Measurements from ENCODE around the gene PIGQ. TPM values are rescaled to one million over a fixed set of nuclear protein-coding genes. Genes with fewer than 3 reads are reported as not detected.

The PIGQ gene
- polyA plus RNA-seq, 2 donors, result 22.8 to 40.1 TPM

DNA sequence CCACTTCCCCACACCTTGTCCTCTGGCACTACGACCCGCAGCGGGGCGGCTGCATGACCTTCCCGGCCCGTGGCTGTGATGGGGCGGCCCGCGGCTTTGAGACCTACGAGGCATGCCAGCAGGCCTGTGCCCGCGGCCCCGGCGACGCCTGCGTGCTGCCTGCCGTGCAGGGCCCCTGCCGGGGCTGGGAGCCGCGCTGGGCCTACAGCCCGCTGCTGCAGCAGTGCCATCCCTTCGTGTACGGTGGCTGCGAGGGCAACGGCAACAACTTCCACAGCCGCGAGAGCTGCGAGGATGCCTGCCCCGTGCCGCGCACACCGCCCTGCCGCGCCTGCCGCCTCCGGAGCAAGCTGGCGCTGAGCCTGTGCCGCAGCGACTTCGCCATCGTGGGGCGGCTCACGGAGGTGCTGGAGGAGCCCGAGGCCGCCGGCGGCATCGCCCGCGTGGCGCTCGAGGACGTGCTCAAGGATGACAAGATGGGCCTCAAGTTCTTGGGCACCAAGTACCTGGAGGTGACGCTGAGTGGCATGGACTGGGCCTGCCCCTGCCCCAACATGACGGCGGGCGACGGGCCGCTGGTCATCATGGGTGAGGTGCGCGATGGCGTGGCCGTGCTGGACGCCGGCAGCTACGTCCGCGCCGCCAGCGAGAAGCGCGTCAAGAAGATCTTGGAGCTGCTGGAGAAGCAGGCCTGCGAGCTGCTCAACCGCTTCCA lies 63.7 kb downstream of the PIGQ start:
- Histone ChIP-seq H3K4me3 (ENCODE audit: low read depth in 1 of 2, low read length in 2 of 2) (no peak overlapping the region), H3K36me3 (ENCODE audit: control insufficient read depth in 2 of 2, insufficient read depth in 2 of 2, low read length in 1 of 2) (peaks cover 0 to 23% of the 10 kb centered on the region in 2 donors), H3K27ac (ENCODE audit: low read depth in 2 of 2, low read length in 1 of 2) (no peak overlapping the region), H3K27me3 (ENCODE audit: control insufficient read depth in 1 of 2, insufficient read depth in 2 of 2, low read length in 2 of 2) (no peaks in the 10 kb centered on the region), H3K9me3 (ENCODE audit: control insufficient read depth in 2 of 2, insufficient read depth in 1 of 2, low read depth in 1 of 2, low read length in 1 of 2) (no peaks in the 10 kb centered on the region), H3K4me1 (ENCODE audit: control insufficient read depth in 2 of 2, insufficient read depth in 2 of 2, low read length in 1 of 2) (peaks cover 10 to 25% of the 10 kb centered on the region in 2 donors)
- 95 to 97% methylated on average over 74 of the region's 74 CpGs for WGBS, 2 donors

Other genes with a start within 250 kb of the PIGQ start
- gene AXIN1, start 217.2 kb upstream of the PIGQ start, polyA plus RNA-seq, result 10 to 100 TPM; 11.9 to 16.7 TPM
- gene MRPL28, start 199.4 kb upstream of the PIGQ start, polyA plus RNA-seq, result 10 to 100 TPM; 54.5 to 75.9 TPM
- gene PGAP6, start 188.0 kb upstream of the PIGQ start, polyA plus RNA-seq, result 10 to 100 TPM; 30.3 to 44.3 TPM
- 10 to 100 TPM; 40.3 to 41.9 TPM for gene NME4, start 172.8 kb upstream of the PIGQ start, polyA plus RNA-seq
- gene DECR2, start 168.1 kb upstream of the PIGQ start, polyA plus RNA-seq, result 10 to 100 TPM; 15.0 to 24.2 TPM
- 10 to 100 TPM in 1 of 2 donors, 1 to 10 TPM in 1; 9.1 to 10.6 TPM for gene RAB11FIP3, start 144.3 kb upstream of the PIGQ start, polyA plus RNA-seq
- 10 to 100 TPM; 28.4 to 47.6 TPM for gene CAPN15, start 42.3 kb upstream of the PIGQ start, polyA plus RNA-seq
- under 1 TPM; 0.01 to 0.24 TPM for gene PRR35, start 9.6 kb upstream of the PIGQ start, polyA plus RNA-seq
- under 1 TPM; 0.11 to 0.16 TPM for gene NHLRC4, start 3.0 kb upstream of the PIGQ start, polyA plus RNA-seq
- 10 to 100 TPM; 18.1 to 42.4 TPM for gene RAB40C, start 20.1 kb downstream of the PIGQ start, polyA plus RNA-seq
- 1 to 10 TPM in 1 of 2 donors, under 1 TPM in 1; 0.11 to 1.5 TPM for gene WFIKKN1, start 61.0 kb downstream of the PIGQ start, polyA plus RNA-seq
- 10 to 100 TPM; 73.2 to 94.3 TPM for gene METTL26, start 66.3 kb downstream of the PIGQ start, polyA plus RNA-seq
- 10 to 100 TPM; 23.9 to 31.4 TPM for gene MCRIP2, start 71.9 kb downstream of the PIGQ start, polyA plus RNA-seq
- gene WDR90, start 79.4 kb downstream of the PIGQ start, polyA plus RNA-seq, result 10 to 100 TPM; 19.5 to 45.3 TPM
- gene RHOT2, start 98.2 kb downstream of the PIGQ start, polyA plus RNA-seq, result 100 to 1,000 TPM in 1 of 2 donors, 10 to 100 TPM in 1; 87.1 to 152 TPM
- gene RHBDL1, start 105.7 kb downstream of the PIGQ start, polyA plus RNA-seq, result 1 to 10 TPM in 1 of 2 donors, under 1 TPM in 1; 0.49 to 1.7 TPM
- gene STUB1, start 110.4 kb downstream of the PIGQ start, polyA plus RNA-seq, result 10 to 100 TPM; 58.3 to 95.2 TPM
- gene JMJD8, start 114.4 kb downstream of the PIGQ start, polyA plus RNA-seq, result 10 to 100 TPM; 41.0 to 55.4 TPM
- 1 to 10 TPM; 6.0 to 6.3 TPM for gene WDR24, start 120.4 kb downstream of the PIGQ start, polyA plus RNA-seq
- gene FBXL16, start 135.8 kb downstream of the PIGQ start, polyA plus RNA-seq, result 10 to 100 TPM in 1 of 2 donors, 1 to 10 TPM in 1; 8.0 to 13.0 TPM
- gene METRN, start 145.2 kb downstream of the PIGQ start, polyA plus RNA-seq, result 10 to 100 TPM in 1 of 2 donors, 1 to 10 TPM in 1; 6.5 to 11.5 TPM
- gene ANTKMT, start 151.2 kb downstream of the PIGQ start, polyA plus RNA-seq, result 10 to 100 TPM; 17.9 to 22.4 TPM
- under 1 TPM; 0.28 to 0.86 TPM for gene CCDC78, start 156.5 kb downstream of the PIGQ start, polyA plus RNA-seq
- gene HAGHL, start 157.1 kb downstream of the PIGQ start, polyA plus RNA-seq, result 1 to 10 TPM; 1.6 to 3.4 TPM
- gene CIAO3, start 171.0 kb downstream of the PIGQ start, polyA plus RNA-seq, result 10 to 100 TPM; 21.9 to 41.2 TPM
- gene MSLN, start 190.8 kb downstream of the PIGQ start, polyA plus RNA-seq, result 1 to 10 TPM in 1 of 2 donors, under 1 TPM in 1; 0.87 to 3.7 TPM
- gene RPUSD1, start 218.4 kb downstream of the PIGQ start, polyA plus RNA-seq, result 10 to 100 TPM; 16.1 to 18.9 TPM
- gene CHTF18, start 218.7 kb downstream of the PIGQ start, polyA plus RNA-seq, result 10 to 100 TPM; 14.8 to 28.9 TPM
- gene GNG13, start 230.8 kb downstream of the PIGQ start, polyA plus RNA-seq, result not detected